ENCODE results near the gene FOXO1. TPM values are rescaled to one million over a fixed set of nuclear protein-coding genes. Genes with fewer than 3 reads are reported as not detected.

Gene FOXO1
- total RNA-seq, 2 donors from 2014 or later: 6.1 to 9.5 TPM

- ATAC-seq (no peak), DNase-seq (ENCODE audit: low spot score) (no peak)
- Mint-ChIP-seq H3K9me3 (no peaks in the 10 kb centered on the region), H3K27me3 (no peaks in the 10 kb centered on the region), H3K27ac (no peak overlapping the region), H3K4me1 (ENCODE audit: low read depth in 2 of 2) (peaks cover 38 to 55% of the 10 kb centered on the region in 2 donors), H3K36me3 (no peaks in the 10 kb centered on the region), H3K4me3 (no peak overlapping the region)
Observed at GRCh38 chr13:40617801-40618356, 48.6 kb downstream of the FOXO1 start.

- H3K27me3 Mint-ChIP-seq: no peaks in the 10 kb centered on the region
- H3K27ac Mint-ChIP-seq: peak overlapping the region in 1 of 2 donors; percentile 94
- no peak overlapping the region for H3K4me3 Mint-ChIP-seq
- no peaks in the 10 kb centered on the region for H3K9me3 Mint-ChIP-seq
- no peaks in the 10 kb centered on the region for H3K36me3 Mint-ChIP-seq
- ATAC-seq (no peak), DNase-seq (ENCODE audit: low spot score) (no peak)
- H3K4me1 Mint-ChIP-seq (ENCODE audit: low read depth in 2 of 2): peaks cover 47 to 60% of the 10 kb centered on the region in 2 donors
Observed at GRCh38 chr13:40615619-40616018, 50.8 kb downstream of the FOXO1 start.

GRCh38 chr13:40613914-40614313 lies 52.5 kb downstream of the FOXO1 start:
- Mint-ChIP-seq H3K27ac (peak overlapping the region; percentile 94 to 95), H3K9me3 (no peaks in the 10 kb centered on the region), H3K4me1 (ENCODE audit: low read depth in 2 of 2) (peaks cover 39 to 49% of the 10 kb centered on the region in 2 donors), H3K4me3 (peak overlapping the region; percentile 85), H3K36me3 (no peaks in the 10 kb centered on the region), H3K27me3 (no peaks in the 10 kb centered on the region)
- ATAC-seq: no peak
- DNase-seq (ENCODE audit: low spot score): no peak

GRCh38 chr13:40613192-40613818 lies 53.1 kb downstream of the FOXO1 start:
- H3K9me3 Mint-ChIP-seq: no peaks in the 10 kb centered on the region
- no peaks in the 10 kb centered on the region for H3K27me3 Mint-ChIP-seq
- DNase-seq (ENCODE audit: low spot score) (no peak), ATAC-seq (peak; percentile 81 to 92)
- peaks cover 34 to 46% of the 10 kb centered on the region in 2 donors for H3K4me1 Mint-ChIP-seq (ENCODE audit: low read depth in 2 of 2)
- peak overlapping the region; percentile 85 for H3K4me3 Mint-ChIP-seq
- H3K27ac Mint-ChIP-seq: peak overlapping the region; percentile 94 to 95
- no peaks in the 10 kb centered on the region for H3K36me3 Mint-ChIP-seq

GRCh38 chr13:40612041-40612440 lies 54.4 kb downstream of the FOXO1 start:
- Mint-ChIP-seq H3K27me3 (no peaks in the 10 kb centered on the region), H3K4me3 (peak overlapping the region; percentile 85), H3K4me1 (ENCODE audit: low read depth in 2 of 2) (peaks cover 41 to 46% of the 10 kb centered on the region in 2 donors), H3K9me3 (no peaks in the 10 kb centered on the region), H3K27ac (peak overlapping the region; percentile 94 to 95), H3K36me3 (no peaks in the 10 kb centered on the region)
- DNase-seq (ENCODE audit: low spot score) (no peak), ATAC-seq (no peak)

GRCh38 chr13:40611635-40612034 lies 54.8 kb downstream of the FOXO1 start:
- DNase-seq (ENCODE audit: low spot score) (no peak), ATAC-seq (no peak)
- Mint-ChIP-seq H3K4me3 (no peak overlapping the region), H3K9me3 (no peaks in the 10 kb centered on the region), H3K36me3 (no peaks in the 10 kb centered on the region), H3K27ac (peak overlapping the region; percentile 94 to 95), H3K4me1 (ENCODE audit: low read depth in 2 of 2) (peaks cover 41 to 50% of the 10 kb centered on the region in 2 donors), H3K27me3 (no peaks in the 10 kb centered on the region)

- H3K27ac Mint-ChIP-seq: peak overlapping the region; percentile 12 to 31
- H3K4me1 Mint-ChIP-seq (ENCODE audit: low read depth in 2 of 2): peaks cover 38 to 46% of the 10 kb centered on the region in 2 donors
- no peaks in the 10 kb centered on the region for H3K27me3 Mint-ChIP-seq
- DNase-seq (ENCODE audit: low spot score) (no peak), ATAC-seq (no peak)
- H3K36me3 Mint-ChIP-seq: no peaks in the 10 kb centered on the region
- no peaks in the 10 kb centered on the region for H3K9me3 Mint-ChIP-seq
- no peak overlapping the region for H3K4me3 Mint-ChIP-seq
Observed at GRCh38 chr13:40611004-40611403, 55.4 kb downstream of the FOXO1 start.

- Mint-ChIP-seq H3K27ac (no peak overlapping the region), H3K27me3 (no peaks in the 10 kb centered on the region), H3K4me3 (no peak overlapping the region), H3K4me1 (ENCODE audit: low read depth in 2 of 2) (peaks cover 37 to 43% of the 10 kb centered on the region in 2 donors), H3K9me3 (no peaks in the 10 kb centered on the region), H3K36me3 (no peaks in the 10 kb centered on the region)
- no peak for DNase-seq (ENCODE audit: low spot score)
- no peak for ATAC-seq
Observed at GRCh38 chr13:40609972-40610726, 56.3 kb downstream of the FOXO1 start.

- H3K4me1 Mint-ChIP-seq (ENCODE audit: low read depth in 2 of 2): peaks cover 28 to 37% of the 10 kb centered on the region in 2 donors
- H3K27me3 Mint-ChIP-seq: no peaks in the 10 kb centered on the region
- ATAC-seq (no peak), DNase-seq (ENCODE audit: low spot score) (no peak)
- no peaks in the 10 kb centered on the region for H3K9me3 Mint-ChIP-seq
- H3K36me3 Mint-ChIP-seq: no peaks in the 10 kb centered on the region
- H3K4me3 Mint-ChIP-seq: no peak overlapping the region
- H3K27ac Mint-ChIP-seq: no peak overlapping the region
Observed at GRCh38 chr13:40608308-40608707, 58.1 kb downstream of the FOXO1 start.

- ATAC-seq (no peak), DNase-seq (ENCODE audit: low spot score) (no peak)
- H3K27ac Mint-ChIP-seq: no peak overlapping the region
- H3K36me3 Mint-ChIP-seq: no peaks in the 10 kb centered on the region
- no peaks in the 10 kb centered on the region for H3K9me3 Mint-ChIP-seq
- H3K27me3 Mint-ChIP-seq: no peaks in the 10 kb centered on the region
- H3K4me3 Mint-ChIP-seq: no peak overlapping the region
- peaks cover 15 to 22% of the 10 kb centered on the region in 2 donors for H3K4me1 Mint-ChIP-seq (ENCODE audit: low read depth in 2 of 2)
Observed at GRCh38 chr13:40605573-40605972, 60.9 kb downstream of the FOXO1 start.

GRCh38 chr13:40604135-40604534 lies 62.3 kb downstream of the FOXO1 start:
- no peaks in the 10 kb centered on the region for H3K9me3 Mint-ChIP-seq
- H3K36me3 Mint-ChIP-seq: no peaks in the 10 kb centered on the region
- no peak for ATAC-seq
- H3K27me3 Mint-ChIP-seq: no peaks in the 10 kb centered on the region
- no peak overlapping the region for H3K4me3 Mint-ChIP-seq
- no peak for DNase-seq (ENCODE audit: low spot score)
- H3K27ac Mint-ChIP-seq: no peak overlapping the region
- H3K4me1 Mint-ChIP-seq (ENCODE audit: low read depth in 2 of 2): peaks cover 26 to 33% of the 10 kb centered on the region in 2 donors

- H3K9me3 Mint-ChIP-seq: no peaks in the 10 kb centered on the region
- ATAC-seq (no peak), DNase-seq (ENCODE audit: low spot score) (no peak)
- H3K4me3 Mint-ChIP-seq: no peak overlapping the region
- H3K27me3 Mint-ChIP-seq: no peaks in the 10 kb centered on the region
- peak overlapping the region in 1 of 2 donors; percentile 80 for H3K27ac Mint-ChIP-seq
- no peaks in the 10 kb centered on the region for H3K36me3 Mint-ChIP-seq
- peaks cover 34 to 41% of the 10 kb centered on the region in 2 donors for H3K4me1 Mint-ChIP-seq (ENCODE audit: low read depth in 2 of 2)
Observed at GRCh38 chr13:40600149-40600751, 66.2 kb downstream of the FOXO1 start.

- Mint-ChIP-seq H3K4me1 (ENCODE audit: low read depth in 2 of 2) (peaks cover 34 to 40% of the 10 kb centered on the region in 2 donors), H3K27me3 (no peaks in the 10 kb centered on the region), H3K9me3 (no peaks in the 10 kb centered on the region), H3K36me3 (no peaks in the 10 kb centered on the region), H3K27ac (peak overlapping the region in 1 of 2 donors; percentile 80), H3K4me3 (no peak overlapping the region)
- DNase-seq (ENCODE audit: low spot score) (no peak), ATAC-seq (no peak)
Observed at GRCh38 chr13:40599747-40600146, 66.7 kb downstream of the FOXO1 start.

GRCh38 chr13:40599124-40599523 lies 67.3 kb downstream of the FOXO1 start:
- no peak overlapping the region for H3K4me3 Mint-ChIP-seq
- DNase-seq (ENCODE audit: low spot score) (no peak), ATAC-seq (no peak)
- no peaks in the 10 kb centered on the region for H3K9me3 Mint-ChIP-seq
- H3K4me1 Mint-ChIP-seq (ENCODE audit: low read depth in 2 of 2): peaks cover 37% of the 10 kb centered on the region in 2 donors
- H3K27me3 Mint-ChIP-seq: no peaks in the 10 kb centered on the region
- peak overlapping the region in 1 of 2 donors; percentile 80 for H3K27ac Mint-ChIP-seq
- H3K36me3 Mint-ChIP-seq: no peaks in the 10 kb centered on the region

Measured in natural killer cell treated with Interleukin-12 subunit alpha and Interleukin-12 subunit beta and Interleukin-15 and Interleukin-18, amount 100 ng/mL, for 72 hours (primary cell).